ENCODE measurements around the gene PACC1.
A peak's percentile ranks its signal among the peaks of the same experiment; 100 is the strongest.

Gene PACC1

GRCh38 chr1:212437179-212437798 lies 22.6 kb upstream of the PACC1 start:
- no peak for DNase-seq

- DNase-seq = no peak
Measured at GRCh38 chr1:212434992-212435391, 20.3 kb upstream of the PACC1 start.

- DNase-seq = peak in 6 of 14 donors; percentile 20 to 61 (median 54)
Measured at GRCh38 chr1:212433577-212434462, 19.1 kb upstream of the PACC1 start.

- DNase-seq = peak in 13 of 14 donors; percentile 41 to 86 (median 63)
Measured at GRCh38 chr1:212432661-212433576, 18.2 kb upstream of the PACC1 start, which contains the start of gene NENF. NENF (plus strand) TSS chr1:212432920; CDS start chr1:212432944, 24 bp downstream.

GRCh38 chr1:212432272-212432660 lies 17.6 kb upstream of the PACC1 start:
- DNase-seq = no peak

GRCh38 chr1:212431644-212432043 lies 17.0 kb upstream of the PACC1 start:
- DNase-seq = no peak

- DNase-seq = no peak
Measured at GRCh38 chr1:212430955-212431394, 16.3 kb upstream of the PACC1 start.

GRCh38 chr1:212430416-212430815 lies 15.7 kb upstream of the PACC1 start:
- DNase-seq = no peak

GRCh38 chr1:212428496-212428895 lies 13.8 kb upstream of the PACC1 start:
- DNase-seq = no peak

- DNase-seq = no peak
Measured at GRCh38 chr1:212423879-212424278, 9.2 kb upstream of the PACC1 start.

GRCh38 chr1:212421165-212421564 lies 6.5 kb upstream of the PACC1 start:
- DNase-seq = no peak

- peak in 12 of 14 donors; percentile 10 to 77 (median 64) for DNase-seq
Measured at GRCh38 chr1:212415107-212415841, 588 bp upstream of the PACC1 start.

GRCh38 chr1:212413902-212414327 lies 771 bp downstream of the PACC1 start:
- DNase-seq = no peak

GRCh38 chr1:212412374-212412773 lies 2.3 kb downstream of the PACC1 start:
- DNase-seq = no peak

- DNase-seq = no peak
Measured at GRCh38 chr1:212410231-212410820, 4.4 kb downstream of the PACC1 start.

- DNase-seq = no peak
Measured at GRCh38 chr1:212402666-212403321, 11.9 kb downstream of the PACC1 start.

- DNase-seq = no peak
Measured at GRCh38 chr1:212401838-212402582, 12.7 kb downstream of the PACC1 start.

- DNase-seq = no peak
Measured at GRCh38 chr1:212401042-212401441, 13.6 kb downstream of the PACC1 start.

- no peak for DNase-seq
Measured at GRCh38 chr1:212397171-212397570, 17.5 kb downstream of the PACC1 start.

GRCh38 chr1:212396638-212397037 lies 18.0 kb downstream of the PACC1 start:
- DNase-seq = no peak
